ENCODE data around the gene ATP5PO.

DNA sequence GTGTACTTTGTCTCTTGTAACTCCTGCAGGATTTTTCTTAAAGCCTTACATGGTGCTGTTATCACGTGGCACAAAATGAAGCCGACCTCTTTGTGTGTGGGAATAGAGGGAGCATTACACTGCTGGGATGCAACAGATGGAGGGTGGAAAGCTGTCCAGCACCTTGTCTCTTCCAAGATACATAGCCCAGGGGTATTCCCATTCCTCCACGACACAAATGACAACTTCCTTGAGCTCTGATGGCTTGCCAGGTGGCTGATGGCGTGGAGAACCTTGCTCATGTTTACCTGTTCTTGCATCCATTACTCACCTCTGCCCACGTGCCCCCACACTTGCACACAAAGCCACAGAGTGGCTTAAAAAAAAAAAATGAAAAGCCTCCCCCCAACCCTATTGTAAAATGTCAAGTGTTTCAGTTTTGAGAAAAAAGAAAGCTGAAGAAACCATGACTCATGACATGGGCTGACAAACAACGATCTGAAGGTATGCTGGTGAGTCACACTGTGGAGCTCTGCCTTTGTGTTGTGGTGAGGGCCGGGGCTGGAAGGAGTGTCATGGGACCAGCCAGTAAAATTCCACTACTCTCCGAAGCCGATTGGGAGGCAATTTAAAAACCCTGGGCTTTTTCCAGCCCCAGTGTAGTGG, 32.0 kb upstream of the ATP5PO start:
- TF ChIP-seq CTCF (IDR thresholded peaks at IDR 0.05; ENCODE audit: low read depth, low read length, missing input control): no peak
- no peak for TF ChIP-seq TAF1 (conservative IDR thresholded peaks at IDR 0.05)
- TF ChIP-seq REST (IDR thresholded peaks at IDR 0.05): no peak

All from liver (tissue), 3 donors.